Stimulated activated CD4-positive, alpha-beta T cell treated with anti-CD3 and anti-CD28 coated beads, TNF-alpha, amount 100 ng/mL, for 48 hours (primary cell): ENCODE data around the gene MCM3.

ENCODE experiments used
- DNase-seq, 3 donors: peaks; one replicate each; pipeline ENCODE4 v3.0.0-alpha.2; 2020; ENCODE audit warnings: low read depth in 3 of 3

The MCM3 gene

DNA sequence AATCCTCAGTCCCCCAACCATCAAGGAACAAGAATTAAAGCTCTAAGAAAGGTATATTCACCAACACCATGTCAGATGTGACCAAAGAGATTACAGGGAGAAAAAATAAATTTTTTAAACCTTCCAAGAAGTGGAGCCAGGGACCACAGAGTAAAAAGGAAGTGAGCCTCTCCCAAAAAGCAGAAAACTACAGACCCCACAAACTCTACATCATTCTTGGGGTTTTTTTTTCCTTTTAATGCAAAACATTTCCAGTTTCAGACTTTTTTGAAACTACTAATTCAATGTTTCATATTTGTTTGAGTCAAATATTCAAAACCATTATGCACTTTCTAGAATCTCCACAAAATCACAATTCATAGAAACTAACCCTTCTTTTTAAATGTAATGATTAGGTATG lies 33.4 kb downstream of the MCM3 start:
- DNase-seq: no peak

DNA sequence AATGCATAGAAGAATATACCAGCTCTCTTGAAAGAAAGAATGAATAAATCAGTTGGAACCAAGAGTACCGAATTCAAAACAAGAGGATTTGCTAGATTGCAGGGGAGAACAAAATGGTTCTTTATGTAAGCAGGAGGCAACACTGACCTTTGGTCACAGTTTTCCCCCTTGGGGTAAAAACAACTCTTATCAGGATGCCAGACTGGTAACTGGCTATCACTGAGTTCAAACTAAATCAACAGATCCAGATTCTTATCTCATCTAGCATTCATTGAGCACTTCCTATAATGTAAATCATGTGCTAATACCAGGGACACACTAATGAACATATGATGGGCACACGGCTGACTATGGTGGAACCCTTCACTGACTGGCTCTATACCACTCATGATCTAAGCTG lies 35.5 kb downstream of the MCM3 start:
- DNase-seq: no peak

DNA sequence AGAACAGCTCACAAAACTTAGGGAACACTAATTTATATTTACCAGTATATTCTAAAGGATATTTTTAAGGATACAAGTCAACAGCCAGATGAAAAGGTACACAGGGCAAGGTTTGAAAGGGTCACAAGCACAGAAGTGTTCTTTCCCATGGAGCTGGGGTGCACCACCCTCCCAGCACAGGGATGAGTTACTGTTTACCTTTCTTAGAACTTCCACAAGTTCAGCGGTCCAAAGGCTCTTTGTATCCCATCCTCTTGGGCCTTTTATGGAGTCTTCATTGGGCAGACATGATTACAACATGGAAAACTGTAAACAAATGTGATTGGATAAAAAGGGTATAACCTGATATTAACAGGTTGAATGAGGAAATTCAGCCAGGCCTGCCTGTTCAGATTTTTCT lies 39.1 kb downstream of the MCM3 start:
- no peak for DNase-seq

DNA sequence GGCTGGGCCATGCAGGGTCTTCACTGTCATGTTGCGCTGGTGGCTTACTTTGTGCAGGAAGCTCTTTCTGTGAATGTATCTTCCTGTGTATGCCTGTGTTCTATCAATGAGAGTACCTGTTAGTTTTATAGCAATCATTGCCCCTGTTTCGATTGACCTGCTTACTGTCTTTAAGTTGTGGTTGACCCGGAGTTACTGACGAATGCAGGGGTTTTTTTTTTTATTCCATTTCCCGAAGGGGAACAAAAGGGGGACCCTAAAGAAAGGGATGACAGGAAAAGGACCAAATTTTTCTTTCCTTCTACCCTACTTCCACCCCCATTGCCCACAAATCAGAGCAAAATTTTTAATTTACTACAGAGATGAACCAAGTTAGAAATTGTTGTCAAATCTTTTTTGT lies 40.1 kb downstream of the MCM3 start, which contains the start of gene IL17F:
Gene IL17F, minus strand, starts transcription at position 101 of the 400 bp plus-strand sequence. Its CDS starts 71 bp downstream, at position 30.
- DNase-seq: no peak

DNA sequence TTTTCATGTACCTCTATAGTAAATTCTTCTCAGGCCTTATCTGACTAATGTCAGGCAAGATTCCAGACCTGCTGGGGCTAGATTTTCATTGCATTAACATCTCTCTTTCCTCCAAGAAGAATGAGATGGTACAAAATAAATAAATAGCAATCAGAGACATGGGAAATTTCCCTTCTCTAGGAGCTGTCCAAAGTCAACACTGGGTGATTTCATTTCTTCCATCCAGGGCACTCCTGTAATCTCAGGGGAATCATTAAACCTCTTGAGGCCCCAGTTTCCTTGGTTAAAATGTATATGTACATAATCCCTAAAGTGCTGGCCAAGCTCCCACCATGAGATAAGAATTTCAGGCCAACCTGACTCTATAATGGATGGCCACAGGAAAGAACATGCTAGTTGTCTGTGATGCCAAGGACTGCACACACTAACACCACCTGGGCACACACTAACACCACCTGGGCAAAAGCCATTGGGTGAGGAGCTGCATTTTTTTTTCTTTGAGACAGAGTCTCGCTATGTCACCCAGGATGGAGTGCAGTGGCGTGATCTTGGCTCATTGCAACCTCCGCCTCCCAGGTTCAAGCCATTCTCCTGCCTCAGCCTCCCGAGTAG lies 41.2 kb downstream of the MCM3 start:
- no peak for DNase-seq

DNA sequence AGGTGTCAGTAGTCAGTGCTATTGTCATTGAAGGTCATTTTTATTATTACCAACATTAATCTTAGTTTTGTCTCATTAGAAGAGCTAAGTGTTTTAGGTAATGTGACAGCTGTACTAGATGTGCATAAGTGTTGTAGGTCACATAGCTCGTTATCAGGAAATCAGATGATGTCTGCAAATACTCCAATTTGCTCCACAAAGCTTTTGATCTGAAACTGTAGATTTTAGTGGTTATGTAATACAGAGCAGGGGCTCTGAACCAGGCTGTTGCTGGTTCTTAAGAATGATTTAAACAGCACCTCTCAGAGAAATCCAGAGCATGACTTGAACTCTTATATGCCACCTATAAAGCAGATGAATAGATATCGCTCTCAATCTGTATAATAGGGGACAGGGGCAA lies 42.7 kb downstream of the MCM3 start:
- no peak for DNase-seq

DNA sequence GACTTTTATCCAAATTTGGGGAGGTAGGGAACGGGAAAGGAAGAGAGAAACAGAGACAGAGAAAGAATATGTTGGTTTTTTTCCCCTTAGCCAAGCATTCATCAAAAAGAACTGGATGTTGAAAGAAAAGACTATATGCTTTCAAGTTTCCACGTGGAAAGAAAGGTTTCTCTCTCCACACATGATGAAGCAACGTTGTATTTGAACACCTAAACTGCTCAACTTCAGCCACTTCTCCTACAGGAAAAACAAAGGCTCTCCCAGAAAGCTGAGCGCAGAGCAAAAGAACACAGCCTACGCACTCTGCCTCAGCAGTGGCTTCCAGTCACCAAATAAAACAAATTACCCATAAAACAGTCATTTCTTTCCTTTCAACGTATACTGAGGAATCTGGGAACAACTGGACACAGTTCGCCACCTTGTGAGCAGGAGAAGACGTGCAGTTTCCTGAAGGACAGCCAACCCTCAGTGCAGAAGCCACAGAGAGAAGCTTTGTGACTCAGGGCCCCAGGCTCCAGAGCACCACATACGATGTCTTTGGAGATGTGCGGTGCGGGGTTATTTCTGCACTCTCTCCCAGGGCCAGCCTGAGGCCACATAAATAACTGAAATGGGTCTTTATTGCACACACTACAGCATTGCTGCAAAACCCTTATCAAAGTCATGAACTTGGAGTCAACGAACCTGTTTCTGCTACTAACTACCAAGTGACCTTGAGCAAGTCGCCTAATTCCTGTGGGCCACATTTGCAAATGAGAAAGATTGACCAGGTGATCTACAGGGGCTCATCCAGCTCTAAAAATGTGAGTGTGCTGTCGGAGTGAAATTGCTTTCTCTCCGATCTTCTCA lies 50.3 kb downstream of the MCM3 start:
- peak in 1 of 3 donors; percentile 54 for DNase-seq

DNA sequence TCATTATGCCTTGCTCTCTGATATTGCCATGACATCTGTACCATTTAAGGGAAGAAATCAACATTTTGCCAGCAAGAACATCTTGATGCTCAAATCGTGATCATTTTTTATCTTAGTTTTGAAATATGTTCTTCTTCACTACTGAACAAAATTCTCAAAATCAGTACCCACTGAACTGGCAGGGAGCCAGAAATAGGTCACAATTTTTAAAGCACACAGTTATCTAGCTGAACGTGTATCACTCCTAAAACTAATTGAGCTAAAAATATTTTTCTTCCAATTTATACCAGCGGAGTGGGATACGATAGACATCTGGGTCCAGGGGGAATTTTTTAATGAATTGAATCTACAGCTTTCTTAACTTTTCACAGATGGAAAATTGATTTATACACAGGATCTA lies 51.5 kb downstream of the MCM3 start:
- no peak for DNase-seq

DNA sequence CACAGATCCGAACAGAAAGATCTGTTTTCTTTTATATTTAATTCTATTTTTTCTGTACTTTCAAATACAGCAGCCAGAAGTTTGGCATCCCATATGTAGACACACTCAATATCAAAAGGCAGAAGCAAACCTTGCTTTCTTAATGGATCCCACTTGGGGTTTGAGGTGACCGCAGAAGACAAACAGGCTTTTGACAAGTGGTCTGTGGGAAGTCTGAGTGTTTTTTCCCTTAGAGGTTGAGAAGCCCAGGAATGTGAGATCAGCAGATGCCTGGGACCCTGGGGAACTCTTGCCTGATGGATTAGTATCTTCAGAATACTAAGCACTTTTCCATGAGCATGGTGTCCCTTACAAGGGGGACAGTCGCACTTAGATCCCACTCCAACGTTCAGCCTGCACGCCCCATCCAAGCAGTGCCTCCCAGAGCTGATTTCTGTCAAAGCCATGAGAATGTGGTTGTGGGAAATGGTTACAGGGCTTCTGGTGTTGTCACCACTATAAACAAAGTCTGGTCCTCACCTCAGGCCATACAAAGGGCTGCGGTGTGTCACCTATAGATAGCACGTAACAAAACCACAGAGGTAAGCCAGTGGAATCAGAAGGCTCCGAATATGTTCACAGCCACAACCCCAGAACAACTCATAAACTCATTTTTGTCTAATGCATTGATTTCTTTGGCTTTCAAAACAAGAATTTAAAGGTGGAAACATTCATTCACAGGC lies 53.0 kb downstream of the MCM3 start:
- DNase-seq: peak in 1 of 3 donors; percentile 17

DNA sequence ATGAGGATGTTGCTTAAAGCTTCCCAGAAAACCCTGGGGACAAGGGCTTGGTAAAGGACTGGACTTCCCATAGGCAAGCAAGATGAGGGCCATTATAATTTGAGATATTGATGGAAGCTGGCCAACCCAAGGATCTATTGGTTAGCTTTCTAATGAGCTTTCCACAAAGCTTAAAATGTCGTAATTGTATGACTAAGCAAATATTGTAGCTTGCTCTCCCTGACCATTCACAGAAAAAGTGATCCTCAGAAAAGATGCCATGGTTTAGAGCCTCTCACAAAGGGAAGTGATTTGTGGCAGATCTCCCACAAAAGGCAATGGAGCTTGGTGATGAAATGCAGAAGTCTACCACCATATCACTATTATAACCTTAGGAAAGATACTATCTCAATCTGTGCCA lies 53.9 kb downstream of the MCM3 start:
- no peak for DNase-seq

DNA sequence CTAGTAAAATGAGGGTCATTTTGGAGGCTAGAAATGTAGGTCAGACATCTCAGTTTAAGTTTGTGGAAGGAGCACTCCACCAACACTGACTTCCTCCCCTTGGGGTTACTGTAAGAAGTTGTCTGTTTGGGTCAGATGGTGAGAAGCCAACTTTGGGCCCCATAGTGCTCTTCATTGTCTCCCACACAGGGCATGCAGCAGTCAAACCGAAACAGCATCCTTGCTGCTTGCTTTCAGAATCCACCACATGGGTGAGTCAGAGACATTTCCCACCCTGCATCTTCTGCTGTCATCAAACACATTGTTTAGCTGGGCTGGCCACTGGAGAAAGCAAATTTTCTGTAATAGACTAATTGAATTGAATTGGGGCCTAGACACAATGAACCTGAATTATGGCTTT lies 57.0 kb downstream of the MCM3 start:
- DNase-seq: peak; percentile 47 to 75 (median 63)

DNA sequence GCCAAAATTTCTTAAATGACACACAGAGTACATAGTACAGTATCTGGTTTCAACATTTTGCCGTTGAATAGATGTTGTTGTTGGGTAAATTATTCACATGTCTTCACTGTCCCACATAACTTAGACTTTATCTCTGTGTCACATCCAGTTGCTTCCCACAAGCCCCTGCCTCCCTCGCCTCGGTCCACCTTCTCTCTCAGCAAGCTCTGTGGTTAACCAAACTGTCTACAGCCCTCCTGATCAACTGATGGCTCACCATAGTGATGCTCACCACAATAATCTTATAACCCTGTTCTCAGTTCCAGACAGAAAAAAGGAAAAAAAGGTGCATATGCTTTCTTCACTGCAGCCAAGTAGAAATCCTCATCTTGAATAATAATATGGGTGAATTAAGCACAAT lies 63.2 kb downstream of the MCM3 start:
- peak; percentile 21 to 65 (median 29) for DNase-seq

DNA sequence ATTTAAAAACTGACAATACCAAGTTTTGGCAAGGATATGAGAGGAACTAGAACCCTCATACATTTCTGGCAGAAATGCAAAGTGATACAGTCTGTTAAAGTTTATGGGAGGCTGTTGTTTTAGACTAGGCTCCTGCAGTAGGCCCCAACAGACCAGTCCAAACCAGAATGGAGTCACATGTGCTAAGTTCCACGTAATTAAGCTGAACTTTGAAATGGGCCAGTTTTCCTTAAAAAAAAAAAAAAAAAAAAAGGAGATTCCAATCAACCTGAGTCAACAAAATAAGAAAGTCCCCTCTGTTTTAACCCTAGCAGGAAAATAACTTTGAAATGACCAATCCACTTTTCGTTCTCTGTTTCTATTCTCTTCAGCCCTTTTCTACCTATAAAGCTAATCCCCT lies 66.8 kb downstream of the MCM3 start:
- DNase-seq: no peak

DNA sequence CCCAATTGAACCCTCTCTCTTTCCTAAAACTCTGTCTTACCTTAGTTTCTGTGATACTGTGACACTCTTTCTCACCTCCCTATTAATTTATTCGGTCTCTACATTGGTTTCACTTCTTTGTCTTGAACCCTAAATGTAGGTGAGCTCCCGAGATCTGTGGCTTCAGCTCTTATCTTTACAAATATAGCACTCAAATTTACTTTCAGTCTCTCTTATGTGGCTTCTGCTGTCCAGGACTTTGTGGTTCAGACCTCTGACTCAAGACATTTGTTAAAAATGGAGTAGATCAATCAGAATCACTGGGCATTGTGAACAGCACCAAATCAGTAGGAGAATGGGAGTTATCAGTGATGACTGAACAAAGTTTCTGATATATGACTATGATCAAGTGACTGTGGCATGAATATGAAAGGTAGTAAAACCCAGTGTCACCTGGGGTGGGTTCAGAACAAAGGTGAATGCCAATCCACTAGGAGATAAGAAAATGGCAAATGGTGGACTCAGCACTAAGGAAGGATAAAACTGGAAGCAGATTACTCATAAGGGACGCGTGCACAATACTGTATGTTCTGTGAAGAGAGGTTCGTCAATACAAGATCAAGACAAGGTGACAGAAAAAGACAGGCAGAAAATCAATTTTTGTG lies 67.5 kb downstream of the MCM3 start:
- no peak for DNase-seq

DNA sequence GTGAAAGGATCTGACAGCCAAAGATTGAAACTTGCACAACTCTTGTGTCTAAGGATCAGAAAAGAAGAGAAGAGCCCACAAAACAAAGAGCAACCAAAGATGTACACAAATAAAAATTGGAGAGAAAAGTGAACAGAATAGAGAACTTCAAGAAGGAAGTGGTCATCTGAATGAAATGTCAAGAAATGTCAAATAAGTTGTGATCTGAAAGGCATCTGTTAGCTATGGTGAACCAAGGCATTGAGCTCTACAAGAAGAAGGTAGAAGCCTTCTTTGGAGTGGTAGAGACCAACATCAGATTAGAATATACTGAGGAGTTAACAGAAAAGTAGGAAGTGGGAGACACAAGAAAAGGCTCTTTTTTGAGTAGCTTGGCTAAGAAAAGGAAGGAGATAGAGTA lies 68.8 kb downstream of the MCM3 start:
- no peak for DNase-seq
